HL-60 (cell line): ENCODE data around the gene CDCA5.

Experiments used
- DNase-seq, 2 experiments: peaks; one replicate each; pipeline ENCODE4 v3.0.0-alpha.2; 2010 to 2020; ENCODE audit warnings: low read depth in 1 of 2, low spot score in 1 of 2
- H3K27ac ChIP-seq: fragments of 250-450 bp; sonication (Bioruptor Pico); replicated peaks from 2 replicates; pipeline ENCODE4 v1.5.1; 2020; ENCODE audit warnings: mild to moderate bottlenecking, moderate library complexity
- H3K27me3 ChIP-seq: fragments of 250-450 bp; sonication (Bioruptor Pico); 2 replicates; pipeline ENCODE4 v1.5.1; 2021; ENCODE audit warnings: mild to moderate bottlenecking, moderate library complexity; ENCODE audit not compliant: insufficient read depth, poor library complexity, severe bottlenecking
- H3K4me3 ChIP-seq: replicated peaks from 2 replicates; pipeline ENCODE4 v1.5.1; 2011; ENCODE audit warnings: mild to moderate bottlenecking, control low read depth, low read length; ENCODE audit not compliant: insufficient read depth
- GABPA ChIP-seq: IDR thresholded peaks from 2 replicates; pipeline ENCODE4 v1.6.1; 2012; ENCODE audit warnings: low read depth
- POLR2AphosphoS5 ChIP-seq: IDR thresholded peaks from 2 replicates; pipeline ENCODE4 v1.6.1; 2012; ENCODE audit warnings: low read depth
- SPI1 ChIP-seq: IDR thresholded peaks from 2 replicates; pipeline ENCODE4 v1.6.1; 2012; ENCODE audit warnings: low read depth, mild to moderate bottlenecking, borderline replicate concordance
- TF ChIP-seq, protein P1 (sequence below): IDR thresholded peaks from 2 replicates; pipeline ENCODE4 v1.6.1; 2012; ENCODE audit warnings: low read depth; ENCODE audit not compliant: insufficient replicate concordance
- TF ChIP-seq, protein P2 (sequence below): IDR thresholded peaks from one replicate; pipeline ENCODE4 v1.5.1; 2011; ENCODE audit warnings: low read length, control low read depth, inconsistent platforms; ENCODE audit not compliant: insufficient read depth

Gene CDCA5

DNA sequence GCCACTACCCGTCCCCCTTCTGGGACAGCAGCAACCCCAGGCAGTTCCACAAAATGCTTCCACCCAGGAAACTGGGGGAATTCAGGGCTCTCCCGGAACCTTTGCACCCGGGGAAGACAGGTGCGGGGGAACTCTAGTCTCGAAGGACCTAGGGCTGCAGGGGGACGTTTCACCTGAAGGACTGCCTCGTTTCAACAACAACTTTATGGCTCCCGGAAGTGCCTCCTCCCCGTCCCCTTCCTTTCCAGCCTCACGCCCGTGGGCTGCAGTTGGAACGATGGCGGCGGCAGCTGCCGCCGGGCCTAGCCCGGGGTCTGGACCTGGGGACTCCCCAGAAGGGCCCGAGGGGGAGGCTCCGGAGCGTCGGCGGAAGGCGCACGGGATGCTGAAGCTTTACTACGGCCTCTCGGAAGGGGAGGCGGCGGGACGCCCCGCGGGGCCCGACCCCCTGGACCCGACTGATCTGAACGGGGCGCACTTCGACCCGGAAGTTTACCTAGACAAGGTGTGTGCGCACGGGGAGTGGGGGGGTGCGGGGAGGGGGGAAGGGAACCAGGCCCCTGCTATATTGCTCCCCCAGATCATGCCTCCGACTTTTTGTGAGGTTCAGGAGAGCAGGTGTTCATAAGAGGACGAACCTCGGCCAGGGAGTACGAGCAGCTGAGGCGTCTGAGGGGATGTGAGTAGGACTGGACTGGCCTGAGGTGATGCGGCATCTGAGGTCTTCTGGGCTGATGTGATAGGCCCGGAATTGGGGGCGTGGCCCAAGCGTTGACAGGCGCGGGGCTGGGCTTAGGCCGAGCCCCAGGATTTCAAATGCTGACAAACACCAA lies 12.3 kb upstream of the CDCA5 start, which contains the start of gene VPS51:
TSS of gene VPS51 (plus strand) at position 241 of the 833 bp plus-strand sequence. CDS start at position 278, 37 bp downstream.
- H3K27ac ChIP-seq, result peak within 1 kb of the TSS; percentile 90
- H3K27me3 ChIP-seq, result no peaks in the 10 kb centered on the region
- peak within 1 kb of the TSS; percentile 66 for H3K4me3 ChIP-seq
- TF ChIP-seq GABPA (peak; percentile 99), SPI1 (peak; percentile 11; the same call in 1 of the 2 replicates), POLR2AphosphoS5 (peak; percentile 71)
- TF ChIP-seq, protein P1, sequence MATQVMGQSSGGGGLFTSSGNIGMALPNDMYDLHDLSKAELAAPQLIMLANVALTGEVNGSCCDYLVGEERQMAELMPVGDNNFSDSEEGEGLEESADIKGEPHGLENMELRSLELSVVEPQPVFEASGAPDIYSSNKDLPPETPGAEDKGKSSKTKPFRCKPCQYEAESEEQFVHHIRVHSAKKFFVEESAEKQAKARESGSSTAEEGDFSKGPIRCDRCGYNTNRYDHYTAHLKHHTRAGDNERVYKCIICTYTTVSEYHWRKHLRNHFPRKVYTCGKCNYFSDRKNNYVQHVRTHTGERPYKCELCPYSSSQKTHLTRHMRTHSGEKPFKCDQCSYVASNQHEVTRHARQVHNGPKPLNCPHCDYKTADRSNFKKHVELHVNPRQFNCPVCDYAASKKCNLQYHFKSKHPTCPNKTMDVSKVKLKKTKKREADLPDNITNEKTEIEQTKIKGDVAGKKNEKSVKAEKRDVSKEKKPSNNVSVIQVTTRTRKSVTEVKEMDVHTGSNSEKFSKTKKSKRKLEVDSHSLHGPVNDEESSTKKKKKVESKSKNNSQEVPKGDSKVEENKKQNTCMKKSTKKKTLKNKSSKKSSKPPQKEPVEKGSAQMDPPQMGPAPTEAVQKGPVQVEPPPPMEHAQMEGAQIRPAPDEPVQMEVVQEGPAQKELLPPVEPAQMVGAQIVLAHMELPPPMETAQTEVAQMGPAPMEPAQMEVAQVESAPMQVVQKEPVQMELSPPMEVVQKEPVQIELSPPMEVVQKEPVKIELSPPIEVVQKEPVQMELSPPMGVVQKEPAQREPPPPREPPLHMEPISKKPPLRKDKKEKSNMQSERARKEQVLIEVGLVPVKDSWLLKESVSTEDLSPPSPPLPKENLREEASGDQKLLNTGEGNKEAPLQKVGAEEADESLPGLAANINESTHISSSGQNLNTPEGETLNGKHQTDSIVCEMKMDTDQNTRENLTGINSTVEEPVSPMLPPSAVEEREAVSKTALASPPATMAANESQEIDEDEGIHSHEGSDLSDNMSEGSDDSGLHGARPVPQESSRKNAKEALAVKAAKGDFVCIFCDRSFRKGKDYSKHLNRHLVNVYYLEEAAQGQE, result no peak
- TF ChIP-seq, protein P2, sequence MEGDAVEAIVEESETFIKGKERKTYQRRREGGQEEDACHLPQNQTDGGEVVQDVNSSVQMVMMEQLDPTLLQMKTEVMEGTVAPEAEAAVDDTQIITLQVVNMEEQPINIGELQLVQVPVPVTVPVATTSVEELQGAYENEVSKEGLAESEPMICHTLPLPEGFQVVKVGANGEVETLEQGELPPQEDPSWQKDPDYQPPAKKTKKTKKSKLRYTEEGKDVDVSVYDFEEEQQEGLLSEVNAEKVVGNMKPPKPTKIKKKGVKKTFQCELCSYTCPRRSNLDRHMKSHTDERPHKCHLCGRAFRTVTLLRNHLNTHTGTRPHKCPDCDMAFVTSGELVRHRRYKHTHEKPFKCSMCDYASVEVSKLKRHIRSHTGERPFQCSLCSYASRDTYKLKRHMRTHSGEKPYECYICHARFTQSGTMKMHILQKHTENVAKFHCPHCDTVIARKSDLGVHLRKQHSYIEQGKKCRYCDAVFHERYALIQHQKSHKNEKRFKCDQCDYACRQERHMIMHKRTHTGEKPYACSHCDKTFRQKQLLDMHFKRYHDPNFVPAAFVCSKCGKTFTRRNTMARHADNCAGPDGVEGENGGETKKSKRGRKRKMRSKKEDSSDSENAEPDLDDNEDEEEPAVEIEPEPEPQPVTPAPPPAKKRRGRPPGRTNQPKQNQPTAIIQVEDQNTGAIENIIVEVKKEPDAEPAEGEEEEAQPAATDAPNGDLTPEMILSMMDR, result no peak
- peak; percentile 81 to 90 for DNase-seq

DNA sequence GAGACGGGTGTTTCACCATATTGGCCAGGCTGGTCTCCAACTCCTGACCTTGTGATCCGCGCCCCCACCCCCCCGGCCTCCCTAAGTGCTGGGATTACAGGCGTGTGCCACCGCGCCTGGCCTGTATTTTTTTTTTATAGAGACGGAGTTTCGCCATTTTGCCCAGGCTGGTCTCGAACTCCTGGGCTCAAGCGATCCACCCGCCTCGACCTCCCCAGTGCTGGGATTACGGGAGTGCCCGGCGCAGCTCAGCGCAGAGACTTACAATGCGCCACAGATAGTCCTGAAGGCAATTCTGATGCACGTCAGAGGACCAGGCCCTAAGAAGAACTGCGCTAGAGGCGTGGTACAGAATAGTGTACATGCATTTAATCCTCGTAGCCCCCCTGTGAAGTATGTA lies 11.6 kb upstream of the CDCA5 start:
- Histone ChIP-seq H3K27me3 (no peaks in the 10 kb centered on the region), H3K4me3 (no peak overlapping the region), H3K27ac (peak overlapping the region; percentile 90)
- DNase-seq, result no peak
- no peak for TF ChIP-seq SPI1

DNA sequence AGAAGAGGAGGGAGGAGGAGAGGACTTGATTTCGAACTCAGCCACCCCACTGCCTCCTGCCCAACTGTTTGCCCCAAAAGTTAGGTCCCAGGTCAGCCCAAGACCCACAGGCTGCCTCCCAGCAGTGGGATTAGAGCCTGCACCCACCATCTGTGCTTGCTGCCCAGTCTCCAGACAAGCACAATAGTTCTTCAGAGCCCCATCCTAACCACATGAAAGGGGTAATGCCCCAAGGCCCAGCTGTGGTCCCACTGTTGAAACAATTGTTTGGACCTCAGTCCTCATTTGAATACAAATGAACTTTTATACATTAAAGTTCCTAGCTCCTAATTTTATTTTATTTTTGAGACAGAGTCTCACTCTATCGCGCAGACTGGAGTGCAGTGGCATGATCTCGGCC lies 6.8 kb upstream of the CDCA5 start:
- TF ChIP-seq POLR2AphosphoS5, result no peak
- no peak for TF ChIP-seq SPI1
- TF ChIP-seq, protein P2, result no peak
- TF ChIP-seq GABPA, result no peak
- TF ChIP-seq, protein P1, result no peak
- no peak overlapping the region for H3K4me3 ChIP-seq
- no peak overlapping the region for H3K27ac ChIP-seq
- DNase-seq, result no peak
- no peaks in the 10 kb centered on the region for H3K27me3 ChIP-seq

DNA sequence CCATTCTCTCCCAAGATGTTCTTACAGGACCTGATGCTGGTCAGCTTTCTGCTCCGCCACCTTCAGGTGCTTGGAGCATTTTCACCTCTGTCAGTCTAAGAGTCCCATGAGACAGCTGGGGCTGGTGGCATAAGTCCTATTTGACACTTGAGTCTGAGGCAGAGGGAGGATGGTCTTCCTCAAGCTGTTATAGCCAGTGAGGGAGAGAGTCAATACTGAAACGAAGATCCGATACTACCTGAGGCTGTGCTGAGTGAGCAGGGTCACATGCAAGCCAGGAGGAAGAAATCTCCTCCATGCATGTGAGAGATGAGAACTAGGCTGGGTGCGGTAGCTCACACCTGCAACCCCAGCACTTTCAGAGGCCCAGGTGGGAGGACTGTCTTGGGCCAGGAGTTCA lies 5.8 kb upstream of the CDCA5 start:
- TF ChIP-seq, protein P2, result no peak
- TF ChIP-seq, protein P1, result no peak
- TF ChIP-seq GABPA, result no peak
- TF ChIP-seq SPI1, result no peak
- TF ChIP-seq POLR2AphosphoS5, result no peak
- Histone ChIP-seq H3K27me3 (no peaks in the 10 kb centered on the region), H3K4me3 (no peak overlapping the region), H3K27ac (no peak overlapping the region)
- DNase-seq, result no peak
